ENCODE measurements around the gene BSND.

BSND gene

DNA sequence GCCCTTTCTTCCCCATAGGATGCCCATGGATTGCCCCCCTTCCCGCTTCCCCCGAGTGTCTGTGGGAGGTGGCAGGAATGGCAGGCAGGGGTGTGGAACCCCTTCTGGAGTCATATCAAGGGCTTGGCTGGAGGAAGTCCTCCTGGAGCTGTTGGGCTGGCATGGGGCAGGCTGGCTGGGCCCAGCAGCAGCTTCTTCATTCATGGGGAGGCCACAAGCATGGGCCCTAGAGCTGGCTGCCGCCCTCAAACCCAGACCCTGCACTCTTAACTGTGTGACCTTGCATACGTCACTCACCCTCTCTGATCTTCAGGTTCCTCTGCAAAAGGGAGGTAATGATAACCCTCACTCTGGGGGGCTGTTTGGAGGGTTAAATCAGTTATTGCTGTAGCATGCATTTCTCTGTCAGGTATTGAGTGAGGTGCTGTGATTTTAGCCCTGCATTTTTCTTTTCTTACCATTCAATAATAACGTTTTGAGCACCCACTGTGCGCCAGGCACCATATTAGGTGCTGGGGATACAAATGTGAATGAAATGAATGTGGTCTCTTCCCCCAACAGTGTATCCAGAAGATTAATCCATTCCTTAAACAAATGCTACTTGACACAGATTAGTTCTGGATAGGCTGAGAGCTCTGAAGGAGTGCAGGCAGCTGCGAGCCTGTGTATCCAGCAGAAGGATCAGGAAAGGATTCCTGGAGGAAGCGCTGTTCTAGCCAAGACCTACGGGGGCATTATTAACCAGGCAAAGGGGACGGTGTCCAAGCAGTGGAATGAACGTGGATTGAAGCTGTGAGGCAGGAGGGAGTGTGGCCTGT is 49.9 kb downstream of the BSND start:
- no peak for DNase-seq (ENCODE audit: low read depth)

- no peak for DNase-seq (ENCODE audit: low read depth)
These were observed 50.7 kb downstream of the BSND start for GRCh38 chr1:55049271-55049913.

DNA sequence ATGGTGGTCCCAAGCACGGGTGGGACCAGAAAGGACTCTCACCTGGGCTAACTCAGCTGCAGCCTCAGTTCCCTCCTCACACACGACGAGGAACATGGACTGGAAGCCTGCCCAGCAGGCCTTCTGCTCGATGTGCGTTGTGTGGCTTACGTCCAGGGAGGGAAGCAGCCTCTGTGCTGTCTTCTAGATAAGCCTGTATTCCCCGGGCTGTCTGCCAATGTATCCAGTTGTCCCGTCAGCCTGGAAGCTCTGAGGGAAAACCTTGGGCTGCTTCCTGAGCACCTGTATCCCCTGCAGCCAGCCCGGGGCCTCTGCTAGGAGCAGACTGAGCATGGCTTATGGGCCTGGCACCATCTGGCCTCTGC is 51.2 kb downstream of the BSND start:
- DNase-seq (ENCODE audit: low read depth) = no peak

DNA sequence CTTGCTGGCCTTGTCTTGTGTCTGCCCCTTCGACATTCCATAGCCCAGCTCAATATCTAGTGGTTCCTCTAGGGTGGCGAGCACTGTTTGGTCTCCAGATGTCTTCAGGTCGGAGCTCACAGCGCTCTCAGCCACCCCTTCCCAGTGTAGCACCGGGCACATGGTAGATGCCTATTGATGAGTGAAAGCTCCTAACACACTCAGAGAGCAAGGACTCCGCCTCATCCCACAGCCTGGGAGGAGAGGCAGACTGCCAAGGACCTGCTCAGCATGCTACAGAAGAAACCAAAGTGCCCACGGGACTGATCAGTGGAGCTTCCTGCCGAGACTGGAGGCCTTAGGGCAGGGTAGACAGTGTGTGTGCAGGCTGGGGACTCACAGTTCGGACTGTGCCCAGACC is 51.5 kb downstream of the BSND start:
- DNase-seq (ENCODE audit: low read depth) = no peak

- no peak for DNase-seq (ENCODE audit: low read depth)
These were observed 52.4 kb downstream of the BSND start for GRCh38 chr1:55051169-55051568.

GRCh38 chr1:55051621-55052020 is 52.9 kb downstream of the BSND start:
- DNase-seq (ENCODE audit: low read depth) = no peak

GRCh38 chr1:55052221-55053142 is 53.7 kb downstream of the BSND start:
- no peak for DNase-seq (ENCODE audit: low read depth)

DNA sequence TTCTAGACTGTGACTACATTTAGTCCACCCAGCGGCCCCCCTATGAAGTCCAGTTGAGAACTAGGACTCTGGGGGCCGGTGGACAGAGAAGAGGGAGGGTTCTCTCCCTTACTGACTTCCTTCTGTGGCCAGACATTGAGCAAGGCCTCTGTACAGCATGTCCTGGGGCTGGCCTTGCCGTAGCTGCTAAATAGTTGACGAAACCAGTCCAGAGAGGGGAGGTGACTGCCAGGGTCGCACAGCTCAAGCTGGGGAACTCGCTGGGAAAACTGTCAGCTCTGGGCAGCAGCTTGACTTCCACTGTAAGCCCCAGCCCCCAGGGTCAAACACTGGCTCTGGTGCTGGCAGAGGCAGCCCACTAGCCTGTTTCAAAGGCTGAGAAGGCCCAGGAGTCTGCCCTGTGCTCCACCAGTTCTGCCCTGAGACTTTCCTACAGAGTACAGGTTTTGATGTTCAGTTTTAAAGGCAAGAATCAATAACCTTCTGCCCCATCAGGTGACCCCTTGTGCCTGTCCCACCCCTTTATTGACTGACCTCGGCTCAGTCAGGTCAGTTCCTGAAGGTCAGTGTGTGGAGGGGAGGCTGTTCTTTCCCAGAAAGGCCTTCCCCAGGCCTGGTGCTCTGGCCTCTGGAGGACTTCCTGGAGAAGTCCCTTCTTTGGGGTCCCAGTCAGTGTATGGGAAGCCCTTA is 54.7 kb downstream of the BSND start:
- no peak for DNase-seq (ENCODE audit: low read depth)

- DNase-seq (ENCODE audit: low read depth) = no peak
These were observed 55.7 kb downstream of the BSND start for GRCh38 chr1:55054396-55054795.

DNA sequence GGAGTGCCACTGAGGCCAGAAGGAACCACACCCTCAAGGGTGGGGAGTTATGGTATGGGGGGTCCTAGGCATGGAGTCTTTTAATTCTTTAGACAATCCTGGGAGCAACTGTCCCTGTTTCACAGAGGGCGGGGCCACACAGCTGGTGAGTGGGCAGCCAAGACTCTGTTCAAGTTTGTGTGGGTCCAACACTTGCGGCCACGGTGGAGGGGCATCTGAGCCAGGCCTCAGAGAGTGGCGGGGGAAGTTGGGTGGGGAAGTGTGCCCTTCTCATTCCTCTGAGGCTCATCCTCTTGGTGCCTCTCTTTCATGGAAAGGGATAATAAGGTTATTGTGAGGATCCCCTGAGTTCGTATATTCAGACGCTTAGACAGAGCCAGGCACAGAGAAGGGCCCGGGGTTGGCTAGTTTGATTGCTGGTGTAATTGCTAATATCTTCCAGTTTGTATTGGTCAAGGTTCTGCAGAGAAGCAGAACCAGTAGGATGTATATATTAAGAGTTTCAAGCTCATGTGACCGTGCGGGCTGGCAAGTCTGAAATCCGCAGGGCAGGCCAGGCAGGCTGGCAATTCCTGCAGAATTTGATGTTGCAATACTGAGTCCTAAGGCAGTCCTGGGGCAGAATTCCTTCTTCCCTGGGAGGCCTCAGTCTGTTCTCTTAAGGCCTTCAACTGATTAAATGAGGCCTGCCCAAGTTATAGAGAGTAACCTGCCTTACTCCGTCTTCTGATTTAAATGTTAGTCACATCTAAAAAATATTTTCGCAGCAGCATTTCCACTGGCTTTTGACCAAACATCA is 56.5 kb downstream of the BSND start:
- no peak for DNase-seq (ENCODE audit: low read depth)

GRCh38 chr1:55055951-55056631 is 57.4 kb downstream of the BSND start:
- DNase-seq (ENCODE audit: low read depth) = no peak

- no peak for DNase-seq (ENCODE audit: low read depth)
These were observed 57.9 kb downstream of the BSND start for GRCh38 chr1:55056632-55056992.

DNA sequence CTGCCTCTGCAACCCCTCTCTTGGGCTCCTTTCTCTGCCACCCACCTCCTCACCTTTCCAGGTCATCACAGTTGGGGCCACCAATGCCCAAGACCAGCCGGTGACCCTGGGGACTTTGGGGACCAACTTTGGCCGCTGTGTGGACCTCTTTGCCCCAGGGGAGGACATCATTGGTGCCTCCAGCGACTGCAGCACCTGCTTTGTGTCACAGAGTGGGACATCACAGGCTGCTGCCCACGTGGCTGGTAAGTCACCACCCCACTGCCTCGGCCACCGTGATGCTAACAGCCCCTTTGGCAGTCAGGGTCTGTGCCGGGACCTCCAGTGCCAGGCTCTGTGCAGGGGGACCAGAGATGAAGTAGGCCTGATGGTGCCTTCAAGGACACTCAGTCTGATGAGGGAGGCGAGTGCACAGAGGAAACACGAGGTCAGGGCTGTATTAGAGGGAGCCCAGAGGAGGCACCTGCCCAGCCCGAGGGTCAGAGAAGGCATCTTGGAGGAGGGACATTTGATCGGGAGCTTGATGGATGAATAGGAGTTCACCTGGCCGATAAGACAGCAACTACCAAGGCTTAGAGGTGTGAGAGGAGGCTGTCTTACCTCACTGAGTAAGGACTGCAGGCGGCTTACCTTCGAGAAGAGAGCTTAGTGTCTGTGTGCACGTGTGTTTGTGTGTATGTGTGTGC is 58.7 kb downstream of the BSND start:
- DNase-seq (ENCODE audit: low read depth) = no peak

GRCh38 chr1:55057956-55058298 is 59.2 kb downstream of the BSND start:
- DNase-seq (ENCODE audit: low read depth) = no peak

DNA sequence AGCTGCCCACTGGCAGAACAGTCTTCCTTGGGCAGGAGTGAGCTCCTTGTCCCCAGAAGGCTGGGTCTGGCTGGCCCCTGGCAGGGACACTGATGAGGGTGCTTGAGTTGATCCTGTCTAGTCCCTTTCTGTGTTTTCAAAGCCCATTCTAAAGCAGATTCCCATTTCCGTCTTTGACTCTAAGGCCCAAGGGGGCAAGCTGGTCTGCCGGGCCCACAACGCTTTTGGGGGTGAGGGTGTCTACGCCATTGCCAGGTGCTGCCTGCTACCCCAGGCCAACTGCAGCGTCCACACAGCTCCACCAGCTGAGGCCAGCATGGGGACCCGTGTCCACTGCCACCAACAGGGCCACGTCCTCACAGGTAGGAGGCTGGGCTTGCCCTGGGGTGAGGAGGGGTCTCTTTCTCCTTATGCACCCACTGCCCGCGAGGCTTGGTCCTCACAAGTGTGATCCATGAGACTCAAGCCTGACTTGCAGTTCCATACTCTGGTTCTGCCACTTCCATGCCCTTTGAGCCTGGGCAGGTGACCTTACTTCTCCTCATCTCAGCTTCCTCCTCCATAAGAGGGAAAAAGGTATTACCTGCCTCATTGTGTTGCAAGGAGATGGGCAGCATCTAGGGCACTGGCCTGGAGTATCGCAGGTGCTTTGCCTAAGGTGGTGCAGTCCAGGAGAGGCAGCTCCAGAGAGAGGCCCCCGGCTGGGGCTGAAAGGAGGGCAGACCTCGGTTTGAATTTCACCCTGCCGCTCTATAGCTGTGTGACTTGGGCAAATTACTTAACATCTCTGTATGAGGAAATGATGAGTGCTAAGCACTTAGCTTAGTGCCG is 60.8 kb downstream of the BSND start:
- DNase-seq (ENCODE audit: low read depth) = no peak

DNA sequence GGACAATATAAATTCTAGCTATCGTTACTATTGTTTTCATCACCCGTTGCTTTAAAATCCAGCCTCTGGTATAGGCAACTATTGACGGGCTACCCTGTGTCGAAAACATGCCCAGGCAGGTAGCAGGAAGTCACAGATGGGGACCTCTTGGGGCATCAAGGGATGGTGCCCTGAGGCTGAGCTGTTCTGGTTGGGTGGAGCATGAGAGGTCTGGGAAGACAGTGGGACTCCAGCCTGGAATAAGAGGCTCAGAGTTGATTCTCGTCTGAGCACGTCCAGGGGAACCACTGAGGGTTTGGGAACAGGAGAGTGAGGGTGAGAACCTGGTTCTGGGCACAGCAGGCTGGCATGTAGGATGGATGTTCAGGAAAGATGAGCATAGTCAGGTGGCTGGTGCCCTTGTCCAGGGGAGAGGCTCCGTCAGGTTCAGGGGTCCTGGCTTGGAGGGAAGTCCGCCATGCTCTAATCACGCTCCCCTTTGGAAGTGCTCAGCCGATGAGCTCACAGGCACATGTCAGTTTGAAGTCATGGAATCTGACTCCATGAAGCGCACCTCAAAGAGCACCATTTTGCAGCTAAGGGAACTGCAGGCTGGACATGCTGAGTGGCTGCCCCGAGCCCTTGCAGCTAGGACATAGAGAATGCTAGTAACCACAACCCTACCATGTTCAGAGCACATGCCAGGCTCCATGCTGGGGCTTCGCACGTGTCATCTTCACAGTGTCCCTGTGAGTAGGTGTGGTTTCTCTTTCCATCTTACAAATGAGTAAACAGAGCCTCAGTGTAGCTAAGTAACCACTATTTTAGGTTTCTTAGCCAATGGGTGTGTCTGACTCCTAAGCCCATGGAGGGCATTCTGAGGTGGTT is 61.6 kb downstream of the BSND start:
- DNase-seq (ENCODE audit: low read depth) = peak; percentile 24

- DNase-seq (ENCODE audit: low read depth) = no peak
These were observed 62.4 kb downstream of the BSND start for GRCh38 chr1:55061000-55061705.

Data from ELR (cell line).